GM20431 (cell line): Measurements from ENCODE around the gene RIBC1.

Source experiments
- in situ Hi-C: fragments of 300-500 bp; cut with MseI, MboI; formaldehyde crosslinking; loops from one replicate; pipeline ENCODE4 v1.15.0; 2020; ENCODE audit warnings: low sequenced_read_pairs; ENCODE audit not compliant: unreplicated experiment

The RIBC1 gene

DNA sequence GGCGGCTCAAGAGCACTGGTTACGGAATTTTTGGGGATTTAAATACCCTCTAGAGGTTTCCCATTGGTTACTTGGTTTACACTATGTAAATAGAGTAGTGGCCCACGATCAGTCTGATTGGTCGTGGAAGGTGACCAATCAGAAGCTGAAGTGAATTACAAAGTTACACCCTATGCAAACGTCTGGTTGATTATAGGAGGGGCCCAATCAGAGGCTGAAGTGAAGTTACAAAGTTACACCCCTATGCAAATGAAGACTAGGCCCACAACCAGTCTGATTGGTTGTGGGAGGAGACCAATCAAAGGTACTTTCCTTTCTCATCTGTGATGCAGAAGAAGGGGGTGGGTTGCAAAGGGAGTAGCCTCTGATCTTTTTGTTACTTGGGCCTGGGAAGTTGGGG, 56.6 kb downstream of the RIBC1 start:
- in situ Hi-C loops, result loop anchor here (25.0 kb wide), 1 partner anchor 167 kb away; no protein-coding TSS in a partner anchor
